Heart left ventricle (tissue), 13 donors: ENCODE measurements around the gene PTPRN2.

ENCODE experiments used
- CTCF ChIP-seq, 12 donors: fragments of 200-600 bp; sonication (generic) in 4 of 12; IDR thresholded peaks; one replicate each; pipeline versions ENCODE4 v1.5.0 to v1.8.0; 2018 to 2022; ENCODE audit warnings: antibody characterized with exemption in 12 of 12, mild to moderate bottlenecking in 5 of 12
- POLR2A ChIP-seq, 2 donors: fragments of 450-650 bp; IDR thresholded peaks; one replicate each; pipeline ENCODE4 v1.6.1; 2017; ENCODE audit warnings: antibody characterized with exemption in 2 of 2, mild to moderate bottlenecking in 2 of 2, moderate library complexity in 2 of 2
- donor health status: ischemic (EF 13 %, LVEDD 7.1; RV severe dilation, severe dysfunction).
- donor health status: DM: no; HTN: yes; CAD: no.
- donor health status: DM: no; HTN: no; CAD: no.
- donor health status: ischemic (EF 25% LVEDD 6.9; RV normal size, moderate dysfunction).
- donor health status: ischemic (EF 25% LVEDD 5.7; RV mildly dilated, moderate dysfunction).
- donor health status: ischemic (EF 35%, LVEDD 5.7; RV mildly dilated, moderate dysfunction).
- donor health status: nonischemic (EF 11% LVEDD 7.7; RV severe dilation, severe dysfunction).
- donor health status: DM: yes; HTN: yes; CAD: no.
- donor health status: PGD.
- donor health status: ischemic (EF 29% LVEDD 5.4; RV normal size, mild dysfunction).
- donor health status: nonischemic (EF 23%, LVEDD 6.1; RV moderate dilation, normal function).

- TF ChIP-seq POLR2A (IDR thresholded peaks at IDR 0.05): no peak
- TF ChIP-seq CTCF (IDR thresholded peaks at IDR 0.05): no peak
Measured at GRCh38 chr7:157652161-157652953, 935.3 kb downstream of the PTPRN2 start.
